Stomach (tissue), 4 donors: ENCODE measurements around the gene TOP3B.

ENCODE experiments used
- CTCF ChIP-seq, 7 experiments: fragments of 450-650 bp in 4 of 7; fragments of 200-600 bp in 3 of 7; sonication (generic) in 3 of 7; IDR thresholded peaks; one replicate each; pipeline ENCODE4 v1.5.1; 2016 to 2019; ENCODE audit warnings: antibody characterized with exemption in 7 of 7, control low read depth in 2 of 7, mild to moderate bottlenecking in 1 of 7
- POLR2A ChIP-seq, 4 donors: fragments of 450-650 bp; IDR thresholded peaks; one replicate each; pipeline ENCODE4 v1.6.1; 2016; ENCODE audit warnings: antibody characterized with exemption in 4 of 4, control low read depth in 2 of 4, mild to moderate bottlenecking in 1 of 4, moderate library complexity in 1 of 4

- TF ChIP-seq CTCF (IDR thresholded peaks at IDR 0.05): no peak
- no peak for TF ChIP-seq POLR2A (IDR thresholded peaks at IDR 0.05)
Measured at GRCh38 chr22:21916309-21916918, 66.2 kb downstream of the TOP3B start.
